Osteoblast (primary cell): Measurements from ENCODE around the gene GLS2. TPM values are rescaled to one million over a fixed set of nuclear protein-coding genes. Genes with fewer than 3 reads are reported as not detected.

Experiments used
- DNase-seq: peaks from one replicate; pipeline ENCODE4 v3.0.0; 2011; ENCODE audit warnings: low spot score, mixed read lengths; ENCODE audit not compliant: insufficient read length; ENCODE audit errors: missing footprints
- H2AFZ ChIP-seq: 2 replicates; pipeline ENCODE4 v1.6.0; 2011; ENCODE audit warnings: mild to moderate bottlenecking, low read length
- H3K27ac ChIP-seq: 2 replicates; pipeline ENCODE4 v1.5.1; 2011; ENCODE audit warnings: mild to moderate bottlenecking, low read depth, low read length, moderate library complexity
- H3K27me3 ChIP-seq: 2 replicates; pipeline ENCODE4 v1.6.0; 2012; ENCODE audit warnings: mild to moderate bottlenecking, control low read depth, inconsistent platforms, low read length, moderate library complexity; ENCODE audit not compliant: insufficient read depth
- H3K36me3 ChIP-seq: 2 replicates; pipeline ENCODE4 v1.5.1; 2011; ENCODE audit warnings: mild to moderate bottlenecking, low read length, control low read depth, moderate library complexity; ENCODE audit not compliant: insufficient read depth
- H3K4me1 ChIP-seq: 2 replicates; pipeline ENCODE4 v1.5.1; 2011; ENCODE audit warnings: mild to moderate bottlenecking, low read length, control low read depth, moderate library complexity; ENCODE audit not compliant: insufficient read depth
- H3K4me2 ChIP-seq: 2 replicates; pipeline ENCODE4 v1.6.0; 2011; ENCODE audit warnings: mild to moderate bottlenecking, low read length; ENCODE audit not compliant: insufficient read depth
- H3K4me3 ChIP-seq: fragments of 200-600 bp; sonication (generic); 3 replicates; pipeline ENCODE4 v1.5.1; 2012; ENCODE audit warnings: mild to moderate bottlenecking, low read length, inconsistent platforms; ENCODE audit not compliant: insufficient read depth
- H3K79me2 ChIP-seq: 2 replicates; pipeline ENCODE4 v1.6.0; 2012; ENCODE audit warnings: mild to moderate bottlenecking, low read length, control low read depth, inconsistent platforms; ENCODE audit not compliant: insufficient read depth
- H3K9me3 ChIP-seq: 2 replicates; pipeline ENCODE4 v1.5.1; 2011; ENCODE audit warnings: low read depth, low read length, control low read depth
- H4K20me1 ChIP-seq: 2 replicates; pipeline ENCODE4 v1.6.0; 2012; ENCODE audit warnings: mild to moderate bottlenecking, low read length, control low read depth; ENCODE audit not compliant: insufficient read depth
- CTCF ChIP-seq: IDR thresholded peaks from 2 replicates; pipeline ENCODE4 v1.5.1; 2011; ENCODE audit warnings: mild to moderate bottlenecking, low read depth, low read length, moderate library complexity; ENCODE audit errors: extremely low read depth
- total RNA-seq: library from RNA; depleted of rRNA; stranded (reverse); fragments of >200 nt; gene quantifications from 2 replicates; pipeline ENCODE4 v1.2.3, GENCODE V29; 2012

The GLS2 gene
- total RNA-seq, 1 donor, result 0.36 TPM

GRCh38 chr12:56461235-56462159 lies 26.5 kb downstream of the GLS2 start:
- Histone ChIP-seq H2AFZ (peak overlapping the region; percentile 59), H3K4me1 (peaks cover 3% of the 10 kb centered on the region), H3K27ac (peak overlapping the region; percentile 59), H3K4me3 (no peak overlapping the region), H3K27me3 (no peaks in the 10 kb centered on the region), H3K4me2 (no peak overlapping the region), H3K36me3 (no peaks in the 10 kb centered on the region), H3K79me2 (no peaks in the 10 kb centered on the region), H3K9me3 (no peaks in the 10 kb centered on the region), H4K20me1 (no peaks in the 10 kb centered on the region)
- no peak for TF ChIP-seq CTCF
- no peak for DNase-seq

- H4K20me1 ChIP-seq, result no peaks in the 10 kb centered on the region
- no peaks in the 10 kb centered on the region for H3K36me3 ChIP-seq
- no peak overlapping the region for H3K4me2 ChIP-seq
- H3K79me2 ChIP-seq, result no peaks in the 10 kb centered on the region
- no peak for DNase-seq
- H3K27me3 ChIP-seq, result peaks cover 10% of the 10 kb centered on the region
- no peak overlapping the region for H2AFZ ChIP-seq
- no peak for TF ChIP-seq CTCF
- H3K27ac ChIP-seq, result no peak overlapping the region
- H3K4me1 ChIP-seq, result no peaks in the 10 kb centered on the region
- no peaks in the 10 kb centered on the region for H3K9me3 ChIP-seq
- no peak overlapping the region for H3K4me3 ChIP-seq
Measured at GRCh38 chr12:56457817-56458216, 30.1 kb downstream of the GLS2 start.

- Histone ChIP-seq H2AFZ (no peak within 1 kb of the TSS), H3K27me3 (peaks cover 10% of the 10 kb centered on the region)
- TF ChIP-seq CTCF, result no peak
Measured at GRCh38 chr12:56454557-56454956, 33.4 kb downstream of the GLS2 start, which contains the start of gene MIP. TSS of gene MIP (minus strand) at chr12:56454657. CDS start at chr12:56454613, 44 bp downstream.

GRCh38 chr12:56451147-56451546 lies 36.8 kb downstream of the GLS2 start:
- Histone ChIP-seq H3K36me3 (no peaks in the 10 kb centered on the region), H3K4me2 (no peak overlapping the region), H3K27ac (no peak overlapping the region), H3K9me3 (no peaks in the 10 kb centered on the region), H3K4me1 (peaks cover 6% of the 10 kb centered on the region), H3K27me3 (peaks cover 10% of the 10 kb centered on the region), H3K79me2 (peaks cover 2% of the 10 kb centered on the region), H3K4me3 (no peak overlapping the region), H2AFZ (peak overlapping the region; percentile 9), H4K20me1 (no peaks in the 10 kb centered on the region)
- no peak for TF ChIP-seq CTCF
- DNase-seq, result no peak

More at GRCh38 chr12:56454557-56454956, 33.4 kb downstream of the GLS2 start, which contains the start of gene MIP:
- Histone ChIP-seq H3K4me2 (no peak within 1 kb of the TSS), H3K79me2 (no peaks in the 10 kb centered on the region), H3K4me3 (no peak within 1 kb of the TSS), H3K27ac (no peak within 1 kb of the TSS), H3K4me1 (peaks cover 4% of the 10 kb centered on the region), H3K36me3 (no peaks in the 10 kb centered on the region), H3K9me3 (no peaks in the 10 kb centered on the region), H4K20me1 (no peaks in the 10 kb centered on the region)
- no peak for DNase-seq
